CD4-positive, alpha-beta T cell treated with Interleukin-6 for 4 hours (primary cell): ENCODE data around the gene PTPRJ.
A peak's percentile ranks its signal among the peaks of the same experiment; 100 is the strongest.

Source experiments
- DNase-seq: peaks from one replicate; pipeline ENCODE4 v3.0.0-alpha.2; 2020; ENCODE audit warnings: mixed read lengths

Gene PTPRJ

GRCh38 chr11:47969401-47969800 is 11.0 kb upstream of the PTPRJ start:
- no peak for DNase-seq

- no peak for DNase-seq
Observed at GRCh38 chr11:47971501-47971900, 8.9 kb upstream of the PTPRJ start.

- no peak for DNase-seq
Observed at GRCh38 chr11:47973173-47973572, 7.2 kb upstream of the PTPRJ start.

DNA sequence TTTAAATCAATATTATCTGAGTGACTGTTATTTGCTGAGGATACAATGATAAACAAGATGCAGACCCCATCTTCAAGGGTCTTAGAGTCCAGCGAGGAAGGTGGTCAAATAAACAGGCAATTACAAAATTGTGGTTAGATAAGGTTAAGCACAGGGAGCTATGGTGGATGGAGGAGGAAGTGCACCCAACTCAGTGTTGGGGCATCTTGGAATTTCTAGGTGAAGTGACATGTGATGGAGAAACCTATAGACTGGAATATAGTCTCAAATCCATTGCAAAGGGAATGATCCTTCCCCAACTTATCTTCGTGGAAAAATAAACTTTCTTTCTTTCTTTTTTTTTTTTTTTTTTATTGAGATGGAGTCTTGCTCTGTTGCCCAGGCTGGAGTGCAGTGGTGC is 3.4 kb upstream of the PTPRJ start:
- DNase-seq: no peak

- DNase-seq: no peak
Observed at GRCh38 chr11:47977623-47978022, 2.7 kb upstream of the PTPRJ start.

DNA sequence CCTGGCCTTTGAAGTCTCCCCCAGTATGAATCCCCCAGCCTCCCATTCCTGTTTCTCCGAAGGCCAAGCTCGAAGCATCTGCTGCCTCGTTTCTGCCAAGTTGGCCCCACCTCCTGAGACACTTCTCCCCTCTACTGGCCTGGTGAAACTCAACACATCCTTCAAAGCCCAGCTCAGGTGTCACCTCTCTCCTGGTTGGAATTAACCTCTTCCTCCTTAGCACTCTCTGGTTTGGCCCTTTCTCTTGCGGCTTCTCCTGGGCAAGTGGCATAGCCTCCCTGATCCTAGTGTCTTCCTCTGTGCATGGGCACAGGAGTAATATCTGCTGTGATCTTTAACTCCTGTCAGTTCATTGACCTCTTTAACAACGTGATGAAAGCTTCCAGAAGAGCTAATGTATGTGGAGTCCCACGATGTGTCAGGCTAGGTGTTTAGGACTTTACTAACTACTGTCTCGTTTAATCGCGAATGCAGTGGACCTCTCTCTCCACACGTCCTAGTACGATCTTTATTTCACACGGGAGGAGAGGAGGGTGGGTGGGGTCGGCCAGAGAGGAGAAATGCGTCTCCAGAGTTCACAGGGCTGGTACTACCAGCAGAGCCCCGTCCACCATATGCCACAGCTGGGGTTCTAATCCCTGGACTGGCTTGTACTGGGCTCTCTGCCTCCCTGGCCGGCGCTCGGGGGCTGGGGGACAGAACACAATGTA is 826 bp upstream of the PTPRJ start:
- DNase-seq: no peak

- peak; percentile 35 for DNase-seq
Observed at GRCh38 chr11:47980907-47981621, 705 bp downstream of the PTPRJ start.

- DNase-seq: peak; percentile 45
Observed at GRCh38 chr11:47981667-47982404, 1.5 kb downstream of the PTPRJ start.

DNA sequence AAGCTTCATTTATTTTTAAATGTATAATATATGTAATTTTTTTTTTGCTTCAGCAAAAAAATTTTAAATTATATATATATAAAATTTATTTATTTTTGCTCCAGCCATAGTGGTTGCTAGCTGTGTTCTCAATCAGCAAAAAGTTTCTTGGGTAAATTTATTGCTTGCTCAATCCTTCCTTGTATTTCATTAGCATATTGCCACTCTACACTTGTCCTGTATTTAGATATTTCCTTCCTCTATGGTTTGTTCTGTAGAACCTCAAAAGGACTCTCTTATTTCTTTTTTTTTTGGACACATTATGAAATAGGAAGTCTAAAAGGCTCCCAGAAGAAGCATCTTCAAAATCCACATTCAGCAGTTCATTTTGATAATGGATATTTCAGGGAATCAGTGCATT is 2.3 kb downstream of the PTPRJ start:
- DNase-seq: no peak

GRCh38 chr11:47983464-47984397 is 3.4 kb downstream of the PTPRJ start:
- no peak for DNase-seq

- no peak for DNase-seq
Observed at GRCh38 chr11:47986219-47986618, 5.9 kb downstream of the PTPRJ start.

- DNase-seq: no peak
Observed at GRCh38 chr11:47986742-47987141, 6.4 kb downstream of the PTPRJ start.

DNA sequence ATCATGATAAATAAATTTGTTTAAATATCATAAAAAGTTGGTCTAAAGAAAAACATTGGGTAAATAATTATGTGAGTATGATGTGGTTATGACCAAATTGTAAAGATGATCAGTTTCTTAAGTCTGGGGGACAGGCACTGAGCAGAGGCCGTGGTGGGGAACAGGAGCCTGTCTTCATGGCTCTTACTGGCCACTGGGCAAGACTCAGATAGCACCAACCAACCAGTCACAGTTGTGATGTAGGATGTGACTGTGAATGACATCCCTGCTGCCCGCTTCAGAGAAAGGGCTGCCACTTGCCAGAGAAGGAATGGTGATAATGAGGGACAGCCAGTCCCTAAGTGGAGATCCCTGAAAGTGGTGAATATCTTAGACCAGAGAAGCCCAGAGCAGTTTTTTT is 7.0 kb downstream of the PTPRJ start:
- DNase-seq: no peak

DNA sequence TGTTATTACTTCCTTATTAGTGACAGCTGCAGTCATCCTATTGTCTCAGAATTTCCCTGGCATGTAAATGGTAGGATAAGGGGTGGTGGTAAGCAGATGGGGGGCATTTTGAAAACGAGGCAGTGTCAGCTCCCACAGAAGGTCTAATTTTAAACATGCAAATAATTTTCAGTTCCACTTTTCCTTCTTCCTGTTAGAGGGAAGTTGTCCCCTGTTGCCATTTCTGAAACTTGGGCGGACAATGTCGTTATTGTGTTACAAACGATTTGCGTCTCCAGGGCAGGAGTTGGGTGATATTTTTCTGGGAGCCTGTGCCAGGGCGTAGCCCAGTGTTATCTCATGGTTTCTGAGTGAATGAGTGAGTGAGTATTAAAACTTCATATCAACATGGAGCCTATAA is 7.4 kb downstream of the PTPRJ start:
- DNase-seq: no peak

GRCh38 chr11:47989779-47990178 is 9.4 kb downstream of the PTPRJ start:
- DNase-seq: no peak

DNA sequence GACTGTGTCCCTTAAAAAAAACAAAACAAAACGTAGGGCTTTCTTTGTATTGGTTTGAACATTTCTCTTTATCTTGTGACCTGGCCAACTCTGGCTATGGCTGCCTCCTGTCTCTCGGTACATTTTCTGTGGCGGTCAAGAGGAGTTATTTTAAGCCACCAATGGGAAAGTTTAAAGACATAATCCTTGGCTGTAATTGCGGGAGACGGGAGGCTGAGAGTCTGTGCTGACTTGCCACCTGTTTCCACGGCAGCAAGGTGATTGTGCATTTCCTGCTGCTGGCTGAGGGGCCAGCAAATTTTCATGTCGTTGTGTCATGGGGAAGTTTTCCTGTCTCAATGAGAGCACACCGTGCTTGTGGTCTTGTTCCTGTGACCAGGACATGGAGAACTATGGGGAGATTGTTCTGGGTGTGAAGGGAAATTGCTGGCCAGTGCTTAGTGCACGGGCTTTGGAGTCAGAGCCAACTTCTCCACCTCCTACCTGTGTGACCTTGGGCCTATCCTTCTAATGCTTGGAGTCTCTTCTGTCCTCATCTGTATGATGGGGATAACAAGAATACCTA is 11.0 kb downstream of the PTPRJ start:
- DNase-seq: peak; percentile 54

- no peak for DNase-seq
Observed at GRCh38 chr11:47991894-47992293, 11.5 kb downstream of the PTPRJ start.

- no peak for DNase-seq
Observed at GRCh38 chr11:47992959-47993820, 12.8 kb downstream of the PTPRJ start.

DNA sequence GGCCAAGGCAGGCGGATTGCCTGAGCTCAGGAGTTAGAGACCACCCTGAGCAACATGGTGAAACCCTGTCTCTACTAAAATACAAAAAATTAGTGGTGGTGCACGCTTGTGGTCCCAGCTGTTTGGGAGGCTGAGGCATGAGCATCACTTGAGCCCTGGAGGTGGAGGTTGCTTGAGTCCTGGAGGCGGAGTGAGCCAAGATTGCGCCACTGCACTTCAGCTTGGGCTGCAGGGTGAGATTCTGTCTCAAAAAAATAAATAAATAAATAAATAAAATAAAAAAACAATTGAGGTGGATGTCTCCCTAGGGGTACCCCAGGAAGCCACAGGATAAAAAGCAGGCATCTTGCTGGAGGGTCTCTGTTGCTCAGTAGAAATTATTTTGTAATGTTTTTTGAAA is 14.1 kb downstream of the PTPRJ start:
- no peak for DNase-seq

- no peak for DNase-seq
Observed at GRCh38 chr11:47995360-47995769, 15.0 kb downstream of the PTPRJ start.
